ENCODE data around the gene PFN2. TPM values are rescaled to one million over a fixed set of nuclear protein-coding genes. Genes with fewer than 3 reads are reported as not detected.

Gene PFN2
- total RNA-seq, 1 donor from 2014 or later = 19.3 TPM

GRCh38 chr3:150005243-150006112 is 34.8 kb upstream of the PFN2 start:
- Histone ChIP-seq H3K4me3 (no peak overlapping the region), H3K27ac (no peak overlapping the region), H3K9me3 (no peaks in the 10 kb centered on the region), H3K36me3 (no peaks in the 10 kb centered on the region), H3K4me1 (no peaks in the 10 kb centered on the region), H3K27me3 (no peaks in the 10 kb centered on the region)
- no peak for DNase-seq (ENCODE audit: low spot score in 2 of 2)
- no peak for TF ChIP-seq CTCF (IDR thresholded peaks at IDR 0.05)
- intact Hi-C loops (cut with DNase I) = no loop called here

GRCh38 chr3:150000641-150001040 is 29.9 kb upstream of the PFN2 start:
- H3K9me3 ChIP-seq = no peaks in the 10 kb centered on the region
- H3K27ac ChIP-seq = no peak overlapping the region
- no peaks in the 10 kb centered on the region for H3K36me3 ChIP-seq
- H3K4me1 ChIP-seq = no peaks in the 10 kb centered on the region
- H3K4me3 ChIP-seq = no peak overlapping the region
- intact Hi-C loops (cut with DNase I) = no loop called here
- H3K27me3 ChIP-seq = no peaks in the 10 kb centered on the region
- no peak for DNase-seq (ENCODE audit: low spot score in 2 of 2)
- no peak for TF ChIP-seq CTCF (IDR thresholded peaks at IDR 0.05)

DNA sequence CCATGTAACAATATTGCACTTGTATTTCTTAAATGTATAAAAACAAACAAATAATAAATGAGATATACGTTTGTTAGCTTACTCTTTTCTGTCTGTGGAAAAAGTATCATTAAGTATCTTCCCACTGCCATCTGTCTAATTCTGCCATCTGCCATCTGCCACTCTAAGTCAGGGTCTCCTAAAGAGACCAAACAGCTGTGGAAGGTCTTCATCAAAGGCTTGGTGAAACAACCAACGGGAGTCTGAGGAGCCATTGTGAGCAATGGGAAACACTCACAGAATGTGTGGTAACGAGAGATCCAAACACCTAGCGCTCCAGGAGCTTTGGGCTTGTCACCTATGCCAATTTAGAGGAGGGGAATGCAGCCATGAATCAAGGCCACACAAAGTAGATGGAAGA is 28.7 kb upstream of the PFN2 start:
- no peaks in the 10 kb centered on the region for H3K4me1 ChIP-seq
- TF ChIP-seq CTCF (IDR thresholded peaks at IDR 0.05) = no peak
- H3K27ac ChIP-seq = no peak overlapping the region
- H3K36me3 ChIP-seq = no peaks in the 10 kb centered on the region
- no peak overlapping the region for H3K4me3 ChIP-seq
- intact Hi-C loops (cut with DNase I) = no loop called here
- DNase-seq (ENCODE audit: low spot score in 2 of 2) = no peak
- H3K9me3 ChIP-seq = peaks cover 6 to 11% of the 10 kb centered on the region in 2 donors
- H3K27me3 ChIP-seq = no peaks in the 10 kb centered on the region

DNA sequence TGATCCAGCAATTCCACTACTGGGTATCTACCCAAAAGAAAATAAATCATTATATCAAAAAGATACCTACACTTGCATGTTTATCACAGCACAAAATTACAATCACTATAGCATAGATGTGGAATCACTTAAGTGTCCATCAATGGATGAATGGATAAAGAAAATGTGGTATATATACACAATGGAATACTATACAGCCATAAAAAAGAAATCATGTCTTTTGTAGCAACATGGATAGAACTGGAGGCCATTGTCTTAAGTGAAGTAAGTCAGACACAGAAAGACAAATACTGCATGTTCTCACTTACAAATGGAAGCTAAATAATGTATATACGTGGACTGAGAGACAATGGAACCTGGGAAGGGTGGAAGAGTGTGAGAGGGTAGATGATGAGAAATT is 28.3 kb upstream of the PFN2 start:
- Histone ChIP-seq H3K27me3 (no peaks in the 10 kb centered on the region), H3K4me1 (no peaks in the 10 kb centered on the region), H3K9me3 (peaks cover 9 to 15% of the 10 kb centered on the region in 2 donors), H3K27ac (no peak overlapping the region), H3K36me3 (no peaks in the 10 kb centered on the region), H3K4me3 (no peak overlapping the region)
- intact Hi-C loops (cut with DNase I) = no loop called here
- no peak for DNase-seq (ENCODE audit: low spot score in 2 of 2)
- no peak for TF ChIP-seq CTCF (IDR thresholded peaks at IDR 0.05)

GRCh38 chr3:149992416-149993058 is 21.8 kb upstream of the PFN2 start:
- no peak for TF ChIP-seq CTCF (IDR thresholded peaks at IDR 0.05)
- Histone ChIP-seq H3K36me3 (no peaks in the 10 kb centered on the region), H3K27me3 (no peaks in the 10 kb centered on the region), H3K9me3 (peaks cover 9 to 16% of the 10 kb centered on the region in 2 donors), H3K27ac (no peak overlapping the region), H3K4me1 (peaks cover 0 to 9% of the 10 kb centered on the region in 2 donors), H3K4me3 (no peak overlapping the region)
- no peak for DNase-seq (ENCODE audit: low spot score in 2 of 2)
- intact Hi-C loops (cut with DNase I) = no loop called here
